Measurements from ENCODE around the gene DLK2. TPM values are rescaled to one million over a fixed set of nuclear protein-coding genes. Genes with fewer than 3 reads are reported as not detected.
A peak's percentile ranks its signal among the peaks of the same experiment; 100 is the strongest.

DLK2 gene
- total and polyA plus RNA-seq, 2 donors (not counting 3 experiments of a cell fraction or from before 2014, with no cell fraction given) = 0.36 TPM; not detected in 1

DNA sequence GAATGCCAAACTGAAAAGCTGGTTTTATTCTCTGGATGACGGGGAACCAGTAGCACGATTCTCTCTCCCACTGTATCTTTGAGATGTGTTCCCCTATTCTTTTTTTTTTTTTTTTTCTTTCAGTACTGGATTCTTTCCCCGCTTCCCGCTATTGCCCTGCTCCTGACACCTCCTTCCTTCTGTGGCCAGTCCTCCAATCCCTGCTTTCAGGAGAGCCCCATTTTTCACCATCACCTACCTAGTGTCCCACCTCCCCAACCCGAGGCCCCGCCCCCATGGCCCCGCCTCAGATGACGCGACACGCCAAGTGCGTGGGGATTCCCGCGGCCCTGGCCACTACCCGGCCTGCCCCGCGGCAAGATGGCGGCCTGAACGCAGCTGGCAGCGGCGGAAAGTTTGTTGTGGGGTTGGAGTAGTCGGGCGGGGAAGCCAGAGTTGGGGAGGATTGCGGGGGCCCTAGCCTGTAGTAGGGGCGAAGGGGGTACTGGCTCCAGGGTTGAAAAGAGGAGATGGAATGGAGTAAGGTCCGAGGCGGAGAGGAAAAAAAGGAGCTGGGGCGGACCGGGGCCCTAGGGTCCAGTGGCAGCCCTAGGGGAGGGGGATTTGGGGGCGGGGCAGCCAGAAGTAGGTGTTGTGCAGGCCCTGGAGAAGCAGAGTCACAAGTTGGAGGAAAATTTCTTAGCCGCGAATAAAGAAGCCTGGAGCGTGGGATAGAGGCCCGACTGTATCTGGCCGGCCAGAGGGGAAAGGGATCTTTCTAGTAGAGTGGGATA is 22.1 kb upstream of the DLK2 start, which contains the start of gene TJAP1:
Gene TJAP1 (plus strand): TSS at position 336 of the 773 bp plus-strand sequence. CDS start 21,432 bp downstream, outside the sequence.
- Histone ChIP-seq H2AFZ (ENCODE audit: low read depth, low read length) (peak within 1 kb of the TSS; percentile 91), H4K20me1 (replicated peaks; ENCODE audit: control insufficient read depth, extremely low read depth, insufficient read depth, low read length) (no peaks in the 10 kb centered on the region), H3K4me1 (ENCODE audit: control insufficient read depth, extremely low read depth, insufficient read depth, low read length) (peaks cover 9% of the 10 kb centered on the region), H3K9me1 (replicated peaks; ENCODE audit: control insufficient read depth, extremely low read depth, insufficient read depth, low read length) (no peaks in the 10 kb centered on the region), H3K9ac (replicated peaks; ENCODE audit: extremely low read depth, insufficient read depth, low read length) (peak within 1 kb of the TSS; percentile 86), H3K36me3 (ENCODE audit: control insufficient read depth in 2 of 2, extremely low read depth in 1 of 2, insufficient read depth in 2 of 2, low read length in 2 of 2) (no peaks in the 10 kb centered on the region), H3K27me3 (ENCODE audit: control insufficient read depth in 2 of 2, insufficient read depth in 2 of 2, low read length in 2 of 2) (no peaks in the 10 kb centered on the region), H3K4me3 (replicated peaks in 1 of 3; ENCODE audit: insufficient read depth in 1 of 3, low read depth in 1 of 3, low read length in 3 of 3) (peak within 1 kb of the TSS; percentile 82 to 96 (median 91)), H3K79me2 (ENCODE audit: control insufficient read depth, insufficient read depth, low read length) (peaks cover 16% of the 10 kb centered on the region), H3K4me2 (ENCODE audit: insufficient read depth, low read length) (peak within 1 kb of the TSS; percentile 95), H3K9me3 (replicated peaks; ENCODE audit: control insufficient read depth, insufficient read depth, low read length) (no peaks in the 10 kb centered on the region), H3K27ac (ENCODE audit: insufficient read depth, low read depth, low read length) (peak within 1 kb of the TSS; percentile 58)
- peak; percentile 89 for DNase-seq (ENCODE audit: low read depth, low spot score)
- peak; percentile 93 for FAIRE-seq
- dilution Hi-C loops (cut with MboI; ENCODE audit: extremely low pct_ligation_motif_present, low sequenced_read_pairs) (no loop called here), intact Hi-C loops (cut with micrococcal nuclease) (loop anchor here (2.0 kb wide), 1 partner anchor 23 kb away; the partner anchor contains the start of gene DLK2)
- POLR2A ChIA-PET = interaction anchor here (0.6 to 1.0 kb wide), 8 partner anchors 10 to 611 kb away, joined by 3 to 5 read pairs (median 4); partner anchors contain the start of gene POLR1C
- no TSS peak for BruUV-seq (replicated peaks)
- CTCF ChIA-PET = interaction anchor here (0.6 to 1.6 kb wide), 6 partner anchors 9 to 231 kb away, joined by 3 to 9 read pairs (median 4); no protein-coding TSS in a partner anchor
- TF ChIP-seq POLR2A (IDR thresholded peaks at IDR 0.05; ENCODE audit: low read depth, low read length) (peak; percentile 89), POLR2AphosphoS5 (IDR thresholded peaks at IDR 0.05; ENCODE audit: insufficient read depth, low read depth, low read length) (peak; percentile 94), EZH2 (IDR thresholded peaks at IDR 0.05; ENCODE audit: borderline replicate concordance, low read depth, low read length, severe bottlenecking) (no peak)

DNA sequence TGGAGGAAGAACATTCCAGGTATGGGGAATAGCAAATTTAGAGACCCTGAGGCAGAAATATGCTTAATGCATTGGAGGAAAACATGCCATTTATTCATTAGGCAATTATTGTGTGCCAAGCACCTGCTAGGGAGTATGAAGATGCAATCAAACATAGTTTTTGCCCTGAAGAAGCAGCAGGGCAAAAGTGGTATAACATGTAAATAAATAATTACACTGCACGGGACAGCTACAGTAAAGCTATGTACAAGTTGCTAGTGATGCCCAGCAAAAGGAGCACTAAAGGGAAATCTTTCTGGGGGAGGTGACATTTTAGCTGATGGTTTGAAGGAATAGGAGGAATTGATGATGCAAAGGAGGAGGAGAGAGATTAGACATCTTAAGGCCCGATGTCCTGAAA is 21.4 kb upstream of the DLK2 start:
- ChIA-PET POLR2A (interaction anchor here (0.6 to 0.7 kb wide), 6 partner anchors 11 to 610 kb away, joined by 3 to 5 read pairs (median 4); partner anchors contain the start of gene POLR1C), CTCF (interaction anchor here (0.6 to 1.6 kb wide), 5 partner anchors 13 to 40 kb away, joined by 3 to 9 read pairs (median 3); no protein-coding TSS in a partner anchor)
- peak overlapping the region; percentile 91 for H2AFZ ChIP-seq (ENCODE audit: low read depth, low read length)
- peaks cover 9% of the 10 kb centered on the region for H3K4me1 ChIP-seq (ENCODE audit: control insufficient read depth, extremely low read depth, insufficient read depth, low read length)
- dilution Hi-C loops (cut with MboI; ENCODE audit: extremely low pct_ligation_motif_present, low sequenced_read_pairs) = no loop called here
- no TSS peak for BruUV-seq (replicated peaks)
- H3K4me2 ChIP-seq (ENCODE audit: insufficient read depth, low read length) = peak overlapping the region; percentile 88
- intact Hi-C loops (cut with micrococcal nuclease) = loop anchor here (2.0 kb wide), 1 partner anchor 22 kb away; the partner anchor contains the start of gene DLK2
- H3K27me3 ChIP-seq (ENCODE audit: control insufficient read depth in 2 of 2, insufficient read depth in 2 of 2, low read length in 2 of 2) = no peaks in the 10 kb centered on the region
- no peak overlapping the region for H3K9ac ChIP-seq (replicated peaks; ENCODE audit: extremely low read depth, insufficient read depth, low read length)
- peaks cover 14% of the 10 kb centered on the region for H3K79me2 ChIP-seq (ENCODE audit: control insufficient read depth, insufficient read depth, low read length)
- TF ChIP-seq JUN (IDR thresholded peaks at IDR 0.05; ENCODE audit: borderline replicate concordance, insufficient read depth, insufficient read length, low read depth) = no peak
- no peak for TF ChIP-seq MYC (IDR thresholded peaks at IDR 0.05; ENCODE audit: low read depth, low read length)
- TF ChIP-seq, protein P1, sequence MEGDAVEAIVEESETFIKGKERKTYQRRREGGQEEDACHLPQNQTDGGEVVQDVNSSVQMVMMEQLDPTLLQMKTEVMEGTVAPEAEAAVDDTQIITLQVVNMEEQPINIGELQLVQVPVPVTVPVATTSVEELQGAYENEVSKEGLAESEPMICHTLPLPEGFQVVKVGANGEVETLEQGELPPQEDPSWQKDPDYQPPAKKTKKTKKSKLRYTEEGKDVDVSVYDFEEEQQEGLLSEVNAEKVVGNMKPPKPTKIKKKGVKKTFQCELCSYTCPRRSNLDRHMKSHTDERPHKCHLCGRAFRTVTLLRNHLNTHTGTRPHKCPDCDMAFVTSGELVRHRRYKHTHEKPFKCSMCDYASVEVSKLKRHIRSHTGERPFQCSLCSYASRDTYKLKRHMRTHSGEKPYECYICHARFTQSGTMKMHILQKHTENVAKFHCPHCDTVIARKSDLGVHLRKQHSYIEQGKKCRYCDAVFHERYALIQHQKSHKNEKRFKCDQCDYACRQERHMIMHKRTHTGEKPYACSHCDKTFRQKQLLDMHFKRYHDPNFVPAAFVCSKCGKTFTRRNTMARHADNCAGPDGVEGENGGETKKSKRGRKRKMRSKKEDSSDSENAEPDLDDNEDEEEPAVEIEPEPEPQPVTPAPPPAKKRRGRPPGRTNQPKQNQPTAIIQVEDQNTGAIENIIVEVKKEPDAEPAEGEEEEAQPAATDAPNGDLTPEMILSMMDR (IDR thresholded peaks at IDR 0.05; ENCODE audit: extremely low read depth in 1 of 2, insufficient read depth in 1 of 2, low read depth in 1 of 2, low read length in 2 of 2) = no peak
- no peak for TF ChIP-seq POLR2AphosphoS5 (IDR thresholded peaks at IDR 0.05; ENCODE audit: insufficient read depth, low read depth, low read length)
- no peak for TF ChIP-seq POLR2A (IDR thresholded peaks at IDR 0.05; ENCODE audit: low read depth, low read length)
- TF ChIP-seq, protein P2, sequence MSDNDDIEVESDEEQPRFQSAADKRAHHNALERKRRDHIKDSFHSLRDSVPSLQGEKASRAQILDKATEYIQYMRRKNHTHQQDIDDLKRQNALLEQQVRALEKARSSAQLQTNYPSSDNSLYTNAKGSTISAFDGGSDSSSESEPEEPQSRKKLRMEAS (IDR thresholded peaks at IDR 0.05; ENCODE audit: insufficient read depth, insufficient read length) = no peak
- DNase-seq (ENCODE audit: low read depth, low spot score) (no peak), FAIRE-seq (no peak)
- H3K9me1 ChIP-seq (replicated peaks; ENCODE audit: control insufficient read depth, extremely low read depth, insufficient read depth, low read length) = no peaks in the 10 kb centered on the region
- no peaks in the 10 kb centered on the region for H3K36me3 ChIP-seq (ENCODE audit: control insufficient read depth in 2 of 2, extremely low read depth in 1 of 2, insufficient read depth in 2 of 2, low read length in 2 of 2)
- H3K4me3 ChIP-seq (replicated peaks in 1 of 3; ENCODE audit: insufficient read depth in 1 of 3, low read depth in 1 of 3, low read length in 3 of 3) = peak overlapping the region in 1 of 3 experiments; percentile 19
- no peak overlapping the region for H3K27ac ChIP-seq (ENCODE audit: insufficient read depth, low read depth, low read length)
- H3K9me3 ChIP-seq (replicated peaks; ENCODE audit: control insufficient read depth, insufficient read depth, low read length) = no peaks in the 10 kb centered on the region
- no peaks in the 10 kb centered on the region for H4K20me1 ChIP-seq (replicated peaks; ENCODE audit: control insufficient read depth, extremely low read depth, insufficient read depth, low read length)
